ENCODE results near the gene OCLN. TPM values are rescaled to one million over a fixed set of nuclear protein-coding genes. Genes with fewer than 3 reads are reported as not detected.

The OCLN gene
- total and polyA plus RNA-seq, 2 experiments from 2014 or later: 14.3 to 61.6 TPM

GRCh38 chr5:69489246-69489645 lies 3.3 kb upstream of the OCLN start:
- Mint-ChIP-seq H3K9me3 (no peaks in the 10 kb centered on the region), H3K36me3 (ENCODE audit: low read depth) (no peaks in the 10 kb centered on the region), H3K4me3 (no peak overlapping the region), H3K27me3 (ENCODE audit: insufficient read depth, low read depth, poor library complexity) (peaks cover 3% of the 10 kb centered on the region), H3K4me1 (peaks cover 11% of the 10 kb centered on the region), H3K27ac (no peak overlapping the region)
- H3K4me2 ChIP-seq: no peak overlapping the region
- no peaks in the 10 kb centered on the region for H3K36me3 ChIP-seq (ENCODE audit: insufficient read depth)
- no peak overlapping the region for H3K27ac ChIP-seq (ENCODE audit: low read depth)
- peak; percentile 17 for DNase-seq (ENCODE audit: low spot score)
- peaks cover 3% of the 10 kb centered on the region; the same call in 1 of the 2 replicates for H3F3A ChIP-seq (replicated peaks; ENCODE audit: low read depth)
- TF ChIP-seq EZH2phosphoT487 (IDR thresholded peaks at IDR 0.05; ENCODE audit: unreplicated experiment) (no peak), ZNF331 (CRISPR knock-in tag; IDR thresholded peaks at IDR 0.05; ENCODE audit: low read depth) (no peak), POLR2AphosphoS5 (IDR thresholded peaks at IDR 0.05; ENCODE audit: low read depth) (no peak), NANOG (IDR thresholded peaks at IDR 0.05; ENCODE audit: borderline replicate concordance) (no peak), ZNF114 (CRISPR knock-in tag; IDR thresholded peaks at IDR 0.05) (no peak), EZH2 (IDR thresholded peaks at IDR 0.05; ENCODE audit: low read depth, unreplicated experiment) (no peak), CREB1 (CRISPR knock-in tag; IDR thresholded peaks at IDR 0.05; ENCODE audit: low read depth) (no peak), ZNF462 (CRISPR knock-in tag; IDR thresholded peaks at IDR 0.05) (no peak), STAT1 (IDR thresholded peaks at IDR 0.05; ENCODE audit: unreplicated experiment) (no peak), JUNB (IDR thresholded peaks at IDR 0.05; ENCODE audit: unreplicated experiment) (no peak)
- TF ChIP-seq, protein P1, sequence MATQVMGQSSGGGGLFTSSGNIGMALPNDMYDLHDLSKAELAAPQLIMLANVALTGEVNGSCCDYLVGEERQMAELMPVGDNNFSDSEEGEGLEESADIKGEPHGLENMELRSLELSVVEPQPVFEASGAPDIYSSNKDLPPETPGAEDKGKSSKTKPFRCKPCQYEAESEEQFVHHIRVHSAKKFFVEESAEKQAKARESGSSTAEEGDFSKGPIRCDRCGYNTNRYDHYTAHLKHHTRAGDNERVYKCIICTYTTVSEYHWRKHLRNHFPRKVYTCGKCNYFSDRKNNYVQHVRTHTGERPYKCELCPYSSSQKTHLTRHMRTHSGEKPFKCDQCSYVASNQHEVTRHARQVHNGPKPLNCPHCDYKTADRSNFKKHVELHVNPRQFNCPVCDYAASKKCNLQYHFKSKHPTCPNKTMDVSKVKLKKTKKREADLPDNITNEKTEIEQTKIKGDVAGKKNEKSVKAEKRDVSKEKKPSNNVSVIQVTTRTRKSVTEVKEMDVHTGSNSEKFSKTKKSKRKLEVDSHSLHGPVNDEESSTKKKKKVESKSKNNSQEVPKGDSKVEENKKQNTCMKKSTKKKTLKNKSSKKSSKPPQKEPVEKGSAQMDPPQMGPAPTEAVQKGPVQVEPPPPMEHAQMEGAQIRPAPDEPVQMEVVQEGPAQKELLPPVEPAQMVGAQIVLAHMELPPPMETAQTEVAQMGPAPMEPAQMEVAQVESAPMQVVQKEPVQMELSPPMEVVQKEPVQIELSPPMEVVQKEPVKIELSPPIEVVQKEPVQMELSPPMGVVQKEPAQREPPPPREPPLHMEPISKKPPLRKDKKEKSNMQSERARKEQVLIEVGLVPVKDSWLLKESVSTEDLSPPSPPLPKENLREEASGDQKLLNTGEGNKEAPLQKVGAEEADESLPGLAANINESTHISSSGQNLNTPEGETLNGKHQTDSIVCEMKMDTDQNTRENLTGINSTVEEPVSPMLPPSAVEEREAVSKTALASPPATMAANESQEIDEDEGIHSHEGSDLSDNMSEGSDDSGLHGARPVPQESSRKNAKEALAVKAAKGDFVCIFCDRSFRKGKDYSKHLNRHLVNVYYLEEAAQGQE (IDR thresholded peaks at IDR 0.05; ENCODE audit: unreplicated experiment): no peak
- TF ChIP-seq, protein P2, sequence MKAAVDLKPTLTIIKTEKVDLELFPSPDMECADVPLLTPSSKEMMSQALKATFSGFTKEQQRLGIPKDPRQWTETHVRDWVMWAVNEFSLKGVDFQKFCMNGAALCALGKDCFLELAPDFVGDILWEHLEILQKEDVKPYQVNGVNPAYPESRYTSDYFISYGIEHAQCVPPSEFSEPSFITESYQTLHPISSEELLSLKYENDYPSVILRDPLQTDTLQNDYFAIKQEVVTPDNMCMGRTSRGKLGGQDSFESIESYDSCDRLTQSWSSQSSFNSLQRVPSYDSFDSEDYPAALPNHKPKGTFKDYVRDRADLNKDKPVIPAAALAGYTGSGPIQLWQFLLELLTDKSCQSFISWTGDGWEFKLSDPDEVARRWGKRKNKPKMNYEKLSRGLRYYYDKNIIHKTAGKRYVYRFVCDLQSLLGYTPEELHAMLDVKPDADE (IDR thresholded peaks at IDR 0.05): no peak
- TF ChIP-seq, protein P3, sequence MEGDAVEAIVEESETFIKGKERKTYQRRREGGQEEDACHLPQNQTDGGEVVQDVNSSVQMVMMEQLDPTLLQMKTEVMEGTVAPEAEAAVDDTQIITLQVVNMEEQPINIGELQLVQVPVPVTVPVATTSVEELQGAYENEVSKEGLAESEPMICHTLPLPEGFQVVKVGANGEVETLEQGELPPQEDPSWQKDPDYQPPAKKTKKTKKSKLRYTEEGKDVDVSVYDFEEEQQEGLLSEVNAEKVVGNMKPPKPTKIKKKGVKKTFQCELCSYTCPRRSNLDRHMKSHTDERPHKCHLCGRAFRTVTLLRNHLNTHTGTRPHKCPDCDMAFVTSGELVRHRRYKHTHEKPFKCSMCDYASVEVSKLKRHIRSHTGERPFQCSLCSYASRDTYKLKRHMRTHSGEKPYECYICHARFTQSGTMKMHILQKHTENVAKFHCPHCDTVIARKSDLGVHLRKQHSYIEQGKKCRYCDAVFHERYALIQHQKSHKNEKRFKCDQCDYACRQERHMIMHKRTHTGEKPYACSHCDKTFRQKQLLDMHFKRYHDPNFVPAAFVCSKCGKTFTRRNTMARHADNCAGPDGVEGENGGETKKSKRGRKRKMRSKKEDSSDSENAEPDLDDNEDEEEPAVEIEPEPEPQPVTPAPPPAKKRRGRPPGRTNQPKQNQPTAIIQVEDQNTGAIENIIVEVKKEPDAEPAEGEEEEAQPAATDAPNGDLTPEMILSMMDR (conservative IDR thresholded peaks at IDR 0.05; ENCODE audit: low read depth in 2 of 2): no peak
- H3K79me2 ChIP-seq (replicated peaks; ENCODE audit: insufficient read depth): peaks cover 6% of the 10 kb centered on the region
- no peaks in the 10 kb centered on the region for H3K9me2 ChIP-seq (ENCODE audit: insufficient read depth)
- peaks cover 17% of the 10 kb centered on the region; the same call in 1 of the 2 replicates for H3K27me3 ChIP-seq (ENCODE audit: insufficient read depth)
- no peak overlapping the region for H2AFZ ChIP-seq
- ATAC-seq: no peak
- no peaks in the 10 kb centered on the region for H4K20me1 ChIP-seq (replicated peaks; ENCODE audit: insufficient read depth)
- H3K4me3 ChIP-seq: no peak overlapping the region
- H3K4me1 ChIP-seq (ENCODE audit: insufficient read depth): 0 out of 2 replicates have a peak, but pooled peaks cover 8% of the 10 kb centered on the region

Data from GM23338 (cell line).